Fibroblast of skin of left quadriceps (primary cell): ENCODE results near the gene PACRGL.

ENCODE experiments used
- DNase-seq, 2 experiments: peaks; one replicate each; pipeline ENCODE4 v3.0.0-alpha.2; 2013; ENCODE audit warnings: low read depth in 2 of 2

Gene PACRGL

DNA sequence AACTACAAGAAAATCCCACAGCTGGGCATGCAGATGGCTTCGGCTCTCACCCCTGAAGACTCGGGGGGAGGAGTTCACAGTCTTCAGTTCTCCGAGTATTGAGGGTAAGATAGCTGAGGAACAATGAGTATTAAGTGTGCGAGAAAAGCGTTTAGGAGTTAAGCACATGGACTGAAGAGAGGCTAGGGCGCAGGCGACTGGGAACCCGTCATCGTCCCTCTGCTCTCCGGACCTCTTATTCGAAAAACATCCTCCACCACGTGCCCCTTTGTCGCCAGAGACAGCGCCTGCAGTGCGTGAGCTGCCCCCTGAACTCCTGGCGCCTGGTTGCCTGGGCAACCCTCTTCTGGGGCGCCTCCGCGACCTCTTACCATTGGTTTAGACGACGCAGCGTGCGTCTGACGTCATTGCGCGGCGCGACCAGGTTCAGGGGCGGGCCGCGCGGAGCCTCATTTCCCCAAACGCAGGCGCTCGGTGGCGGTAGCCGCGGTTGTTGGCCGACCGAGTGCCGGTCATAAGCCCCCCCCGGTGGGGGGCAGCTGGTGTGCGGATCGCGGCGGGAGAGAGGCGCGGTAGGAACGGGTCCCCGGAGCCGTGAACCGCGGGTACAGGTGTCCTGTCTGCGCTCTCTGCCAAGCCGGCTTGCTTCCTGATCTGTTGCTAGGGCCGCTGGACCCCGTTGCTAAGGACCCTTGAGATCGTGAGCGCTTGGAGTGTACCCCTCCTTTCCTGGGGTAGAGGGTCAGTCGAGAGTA lies at the start of gene PACRGL:
Gene PACRGL, plus strand, starts transcription at position 452 of the 755 bp plus-strand sequence. CDS start 4,024 bp downstream, outside the sequence.
- DNase-seq = peak; percentile 83

DNA sequence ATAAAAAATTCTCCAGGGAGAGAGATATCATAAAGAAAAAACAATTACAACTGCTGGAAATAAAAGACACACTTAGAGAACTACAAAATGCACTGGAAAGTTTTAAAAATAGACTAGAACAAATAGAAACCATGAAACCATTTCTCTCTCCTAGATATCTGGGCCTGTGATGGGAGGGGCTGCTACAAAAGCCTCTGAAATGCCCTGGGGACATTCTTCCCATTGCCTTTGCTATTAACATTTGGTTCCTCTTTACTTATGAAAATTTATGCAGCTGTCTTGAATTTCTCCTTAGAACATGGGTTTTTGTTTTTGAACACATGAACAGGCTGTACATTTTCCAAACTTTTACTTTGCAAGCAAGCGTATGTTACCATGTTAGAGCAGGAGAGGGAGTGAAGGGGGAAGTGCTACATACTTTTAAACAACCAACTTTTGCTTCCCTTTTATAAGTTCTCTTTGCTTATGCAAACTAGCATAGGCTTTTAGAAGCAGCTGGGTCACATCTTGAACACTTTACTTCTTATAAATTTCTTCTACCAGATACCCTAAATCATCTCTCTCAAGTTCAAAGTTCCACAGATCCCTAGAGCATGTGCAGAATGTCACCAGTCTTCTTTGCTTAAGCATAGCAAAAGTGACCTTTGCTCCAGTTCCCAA lies 47.9 kb upstream of the PACRGL start:
- DNase-seq = no peak

DNA sequence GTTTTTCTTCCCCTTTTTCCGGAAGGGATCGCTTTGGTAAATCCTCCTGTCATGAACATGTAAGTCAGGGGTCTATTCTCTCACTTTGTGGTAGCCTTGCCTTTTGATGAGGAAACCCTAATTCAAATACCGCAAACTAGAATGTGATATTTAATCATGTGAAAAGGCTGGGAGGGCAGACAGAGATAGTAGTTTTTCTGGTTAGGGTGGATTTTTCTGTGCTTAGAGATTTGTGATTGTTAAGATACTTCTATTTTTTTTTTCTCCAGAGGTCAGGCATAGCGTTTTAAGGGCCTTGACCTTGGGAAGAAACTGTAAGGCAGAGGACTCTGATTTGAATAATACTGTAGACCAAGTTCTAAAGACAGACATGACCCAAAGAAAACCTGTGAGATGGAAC lies 41.8 kb upstream of the PACRGL start:
- no peak for DNase-seq

DNA sequence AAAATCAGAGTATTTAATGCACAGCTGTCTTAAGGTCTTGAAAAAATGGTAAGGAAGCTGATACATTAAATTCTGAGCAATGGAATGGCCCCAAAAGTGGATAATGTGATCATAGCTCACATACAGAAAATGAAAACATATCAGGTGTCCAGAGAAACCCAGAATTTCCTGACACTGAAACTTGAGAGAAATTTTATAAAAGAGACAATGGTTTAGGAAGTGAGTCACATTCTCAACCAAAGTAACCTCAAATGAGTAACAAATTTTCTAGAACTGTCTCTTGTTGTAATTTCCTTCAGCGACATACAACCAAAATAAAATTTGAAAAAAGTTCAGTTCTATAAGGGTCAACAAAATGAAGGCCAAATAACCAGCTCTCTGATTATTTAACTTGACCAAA lies 37.4 kb upstream of the PACRGL start:
- DNase-seq = peak in 1 of 2 experiments; percentile 0

DNA sequence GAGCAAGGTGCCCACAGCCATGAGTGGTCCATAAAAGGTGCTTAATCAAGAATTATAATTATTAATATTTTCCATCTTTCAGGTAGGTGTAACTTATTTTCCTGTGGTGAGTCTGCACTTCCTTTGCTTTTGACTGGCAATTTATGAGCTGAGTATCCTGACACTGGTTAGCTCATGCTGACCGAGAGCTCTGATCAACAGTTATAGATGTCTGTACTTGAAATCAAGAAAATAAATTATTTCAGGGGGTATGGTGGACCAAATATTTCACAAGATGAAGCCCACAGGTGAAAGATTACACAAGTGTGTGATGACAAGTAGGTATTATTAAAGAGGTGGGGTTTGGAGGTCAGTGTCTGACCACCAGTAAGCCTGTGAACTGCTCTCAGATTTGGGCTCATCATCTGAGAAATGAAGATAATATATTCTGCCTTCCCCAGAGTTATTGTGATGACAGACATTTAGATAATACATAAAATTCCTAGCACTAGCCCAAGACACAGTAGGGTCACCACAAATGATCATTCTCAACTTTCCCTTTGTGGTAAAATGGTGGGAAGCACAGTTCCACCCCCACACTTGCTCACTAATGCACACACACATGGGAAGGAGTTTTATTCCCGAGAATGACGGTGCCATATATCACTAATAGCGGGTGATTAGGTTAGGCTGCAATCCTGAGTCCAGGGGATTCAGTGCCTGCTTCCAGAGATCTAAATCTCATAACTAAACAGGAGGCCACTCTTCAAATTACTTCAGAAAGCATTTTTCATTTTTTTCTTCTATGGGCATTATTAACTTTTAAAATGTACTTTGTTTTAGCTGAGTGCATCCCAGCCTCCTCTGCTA lies 34.0 kb upstream of the PACRGL start:
- DNase-seq = no peak

DNA sequence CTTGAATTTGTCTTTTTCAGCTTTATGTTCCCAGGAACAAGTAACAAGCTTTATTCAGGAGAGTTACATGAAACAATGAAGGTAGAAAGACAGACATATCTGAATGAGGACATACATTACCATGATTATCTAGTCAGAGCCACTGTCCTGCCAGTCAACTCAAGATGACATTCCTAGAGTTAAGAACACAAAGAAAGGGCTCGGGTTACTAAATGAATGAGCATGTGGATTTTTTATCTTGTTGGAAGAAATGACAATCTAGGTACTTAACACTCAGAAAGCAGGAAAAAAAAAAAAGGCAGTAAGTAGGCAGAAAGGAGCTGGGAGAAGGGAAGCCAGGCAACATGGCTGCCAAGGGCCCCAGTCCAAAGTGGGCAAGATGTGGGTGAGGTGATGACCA lies 28.0 kb upstream of the PACRGL start:
- no peak for DNase-seq

DNA sequence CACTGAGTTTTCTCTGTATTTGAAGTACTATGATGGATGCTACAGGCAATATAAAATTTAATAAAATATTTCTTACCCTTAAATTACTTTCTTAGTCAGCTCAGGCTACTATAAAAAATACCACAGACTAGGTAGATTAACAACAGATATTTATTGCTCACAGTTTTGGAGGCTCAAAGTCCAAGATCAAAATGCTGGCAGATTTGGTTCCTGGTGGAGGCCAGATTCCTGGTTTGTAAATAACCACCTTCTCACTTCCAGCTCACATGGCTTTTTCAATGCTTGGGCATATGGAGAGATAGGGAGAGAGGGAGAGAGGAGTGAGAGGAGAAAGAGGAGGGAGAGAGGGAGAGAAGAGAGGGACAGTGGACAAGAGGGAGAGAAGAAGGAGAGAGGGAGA lies 24.5 kb upstream of the PACRGL start:
- no peak for DNase-seq

DNA sequence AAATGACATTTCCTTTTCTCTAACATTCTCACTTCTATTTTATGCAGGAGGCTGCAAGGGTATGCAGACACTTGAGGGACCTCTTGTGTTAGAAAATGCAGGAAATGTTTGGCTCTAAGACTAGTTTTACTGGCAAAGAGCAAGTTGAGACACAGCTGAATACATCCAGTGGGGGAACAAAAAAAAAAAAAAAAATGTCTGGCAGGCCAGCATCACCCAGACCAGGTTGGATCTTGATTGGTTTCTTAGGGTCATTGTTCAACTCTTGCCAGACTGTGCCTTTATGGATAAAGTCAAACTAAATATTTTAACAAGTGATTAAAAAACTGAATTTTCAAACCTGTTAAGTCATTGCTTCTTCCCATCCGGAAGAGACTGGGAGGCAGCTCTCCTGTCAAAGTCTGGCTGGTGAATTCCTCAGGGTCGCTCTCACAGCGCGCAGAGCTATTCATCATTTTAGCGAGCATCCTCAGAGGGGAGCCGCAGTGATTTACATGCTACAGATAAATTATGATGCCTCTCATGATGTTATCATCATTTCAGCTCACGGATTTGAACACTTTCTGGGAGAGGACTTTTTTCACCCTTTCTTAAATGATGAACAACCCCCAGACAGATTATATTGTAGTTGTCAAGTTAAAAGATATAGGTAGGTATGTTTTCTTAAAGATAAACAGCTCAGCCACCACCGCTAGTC lies 23.6 kb upstream of the PACRGL start:
- DNase-seq = no peak

DNA sequence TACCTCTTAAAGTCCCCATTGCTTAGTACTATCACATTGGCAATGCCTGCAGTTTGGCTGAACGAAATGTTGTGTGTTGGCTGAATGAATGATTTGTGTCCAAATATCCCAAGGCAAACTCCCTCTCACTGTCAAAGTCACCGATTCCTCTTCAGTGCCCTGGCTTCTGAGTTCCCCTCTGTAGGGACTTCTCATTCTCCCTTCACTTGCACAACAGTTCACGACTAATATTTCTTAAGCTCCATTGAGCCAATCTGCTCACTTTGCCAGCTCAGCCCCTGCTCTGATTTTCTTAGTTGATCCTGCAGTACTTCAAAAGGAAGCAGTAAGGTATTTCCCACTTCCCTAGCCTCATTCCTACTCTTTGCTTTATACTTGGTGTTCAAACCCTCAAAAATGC lies 21.9 kb upstream of the PACRGL start:
- no peak for DNase-seq

DNA sequence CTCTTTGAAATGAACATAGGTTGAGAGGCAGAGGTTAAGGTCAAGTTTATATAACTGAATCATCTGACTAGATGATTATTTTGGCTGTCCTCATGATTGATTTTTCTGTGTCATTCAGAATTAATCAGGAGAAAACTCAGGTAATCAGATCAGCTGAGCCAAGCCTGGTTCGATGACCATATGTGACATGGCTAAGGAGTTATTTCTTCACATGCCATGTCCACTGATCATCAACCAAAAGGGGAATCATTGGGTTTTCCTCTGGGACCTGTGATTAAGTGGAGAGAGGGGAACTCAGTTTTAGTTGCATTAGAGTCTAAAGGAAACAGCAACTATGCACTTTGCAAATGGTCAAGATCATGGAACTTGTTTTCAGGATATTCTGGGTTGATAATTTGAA lies 20.3 kb upstream of the PACRGL start:
- no peak for DNase-seq

DNA sequence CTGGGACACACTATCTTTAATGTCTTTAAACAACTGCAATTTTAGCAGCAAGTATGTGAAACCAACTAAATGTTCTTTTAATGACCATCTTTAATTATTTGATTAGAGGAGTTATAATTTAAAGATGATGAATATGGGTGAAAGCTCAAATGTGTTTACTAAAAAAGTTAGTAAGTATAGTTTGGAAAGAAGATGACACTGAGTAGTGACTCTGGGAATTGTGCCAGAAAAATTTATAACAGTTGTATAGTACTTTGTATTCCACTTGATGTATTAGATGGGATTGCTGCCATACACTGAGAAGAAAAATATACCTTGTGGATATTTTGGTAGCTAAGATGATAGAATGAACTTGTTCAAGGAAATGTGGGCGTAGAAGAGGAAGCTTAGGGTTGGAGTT lies 19.5 kb upstream of the PACRGL start:
- DNase-seq = no peak

DNA sequence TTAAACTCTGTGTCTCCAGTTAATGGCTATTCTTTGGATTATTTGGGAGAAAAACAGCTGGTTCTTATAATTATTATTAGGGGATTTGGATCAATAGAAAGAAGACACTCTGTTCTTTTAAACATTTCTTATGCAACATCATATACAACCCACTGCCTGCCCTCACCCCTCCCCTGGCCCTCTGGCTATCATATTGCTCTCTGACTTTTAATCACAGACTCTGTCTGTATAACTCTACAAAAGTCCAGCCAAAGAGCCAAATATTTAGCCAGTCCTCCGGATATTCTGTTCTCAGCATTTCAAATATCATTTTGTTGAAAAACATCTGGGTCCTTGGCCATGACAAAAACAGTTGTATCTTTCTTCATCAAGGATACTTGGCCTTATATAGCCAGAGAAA lies 19.0 kb upstream of the PACRGL start:
- no peak for DNase-seq

DNA sequence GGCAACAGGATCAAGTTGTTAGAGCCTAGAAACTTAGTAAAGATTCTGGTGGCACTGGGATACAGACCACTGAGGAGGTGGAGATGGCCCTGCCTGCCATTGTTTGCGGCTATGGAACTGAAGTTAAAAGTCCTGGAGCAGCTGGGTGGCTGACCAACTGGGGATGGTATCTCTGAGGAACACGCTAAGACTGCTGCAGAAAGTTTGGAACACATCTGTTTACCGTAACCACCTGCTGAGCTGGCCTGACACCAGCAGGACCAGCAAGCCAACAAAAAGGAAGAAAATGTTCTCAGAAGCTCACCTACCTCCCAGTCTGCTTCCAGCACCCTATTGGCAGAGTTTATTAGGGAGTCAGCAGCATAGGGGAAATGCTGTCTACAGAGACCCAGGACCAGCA lies 17.4 kb upstream of the PACRGL start:
- no peak for DNase-seq

DNA sequence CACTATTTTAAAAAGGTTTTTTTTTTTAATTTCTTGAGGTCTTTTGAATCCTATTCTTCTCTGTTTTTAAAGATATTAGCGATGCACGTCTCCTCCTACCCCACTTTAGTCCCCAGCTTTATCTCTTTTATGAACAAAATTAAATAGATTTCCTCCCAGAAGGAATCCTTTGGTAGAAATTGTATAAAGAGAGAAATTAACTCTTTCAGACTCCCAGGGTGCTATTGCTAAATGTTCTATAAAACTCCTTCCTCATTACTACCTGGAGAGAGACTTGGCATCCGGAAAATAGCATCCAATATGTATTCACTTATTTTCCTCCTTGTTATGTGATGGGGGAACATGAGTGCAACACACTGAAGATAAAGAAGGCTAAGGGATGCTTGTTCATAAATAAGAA lies 16.5 kb upstream of the PACRGL start:
- DNase-seq = no peak

DNA sequence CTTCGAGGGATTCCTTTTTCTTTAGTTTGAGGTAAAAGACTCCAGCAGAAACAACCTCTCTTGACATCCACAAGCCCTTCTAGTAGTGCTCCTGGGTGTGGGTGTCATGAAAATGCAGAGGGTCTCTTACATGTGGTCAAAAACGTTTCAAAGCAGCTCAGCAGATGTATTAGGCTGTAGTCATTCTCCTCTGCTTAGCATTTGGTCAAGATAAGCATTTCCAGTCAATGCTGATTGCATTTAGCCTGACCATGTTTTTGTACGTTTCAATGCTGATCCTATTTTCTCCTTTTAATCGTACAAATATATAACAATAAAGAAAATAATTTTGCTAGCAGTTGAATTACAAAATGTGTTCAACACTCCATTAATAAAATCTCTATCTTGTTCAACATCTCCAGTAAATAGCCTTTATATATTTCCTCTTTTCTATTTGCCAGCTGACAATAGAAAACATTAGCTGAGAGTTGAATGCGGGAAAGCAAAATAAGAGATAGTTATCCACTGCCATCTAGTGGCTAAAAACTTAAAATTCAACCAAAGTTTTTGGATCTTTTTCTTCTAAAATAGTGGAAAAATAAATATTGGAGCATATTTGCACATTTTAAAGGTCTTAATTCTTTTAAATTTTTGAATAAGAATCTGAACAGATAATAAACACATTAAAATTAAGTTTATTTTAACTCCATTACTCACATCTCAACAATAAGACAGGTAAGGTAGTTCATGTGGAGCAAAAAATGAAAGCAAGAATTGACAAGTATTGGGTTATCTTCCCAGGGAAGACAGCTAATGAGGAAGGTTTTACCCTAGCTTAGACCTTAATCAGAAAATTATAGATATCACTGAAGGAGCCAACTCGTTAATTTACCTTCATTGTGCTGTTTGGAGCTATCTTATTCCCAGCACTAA lies 15.2 kb upstream of the PACRGL start:
- DNase-seq = no peak

DNA sequence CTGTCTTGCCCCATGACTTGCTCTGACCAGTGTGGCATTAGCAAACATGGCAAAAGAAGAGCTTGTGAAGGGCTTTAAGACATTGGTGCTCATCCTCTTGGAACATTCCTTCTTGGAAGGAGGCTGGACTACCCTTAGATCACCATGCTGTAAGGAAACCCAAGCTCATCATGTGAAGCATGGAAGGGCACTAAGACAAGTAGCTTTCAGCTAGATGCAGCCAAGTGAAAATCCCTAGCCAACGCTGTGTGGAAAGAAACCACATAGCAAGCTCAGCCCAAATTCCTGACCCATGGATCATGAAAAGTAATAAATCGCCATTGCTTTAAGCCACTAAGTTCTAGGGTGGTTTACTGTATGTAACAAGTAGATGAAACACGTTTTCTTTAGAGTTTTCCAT lies 12.4 kb upstream of the PACRGL start:
- DNase-seq = peak; percentile 62 to 70

DNA sequence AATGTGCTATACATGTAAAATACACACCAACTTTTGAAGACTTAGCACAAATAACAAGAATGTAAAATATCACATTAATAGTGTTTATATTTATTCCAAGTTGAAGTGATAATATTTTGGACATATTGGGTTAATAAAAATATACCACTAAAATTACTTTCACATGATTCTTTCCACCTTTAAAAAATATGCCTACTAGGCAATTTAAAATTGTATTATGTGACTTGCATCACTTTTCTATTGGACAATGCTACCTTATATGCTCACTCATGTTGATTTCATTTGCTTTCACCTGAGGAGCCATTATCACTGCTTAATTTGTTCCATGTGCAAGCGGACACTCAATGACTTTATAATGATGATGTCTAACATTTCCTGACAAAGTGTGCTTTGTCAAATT lies 3.4 kb upstream of the PACRGL start:
- no peak for DNase-seq

DNA sequence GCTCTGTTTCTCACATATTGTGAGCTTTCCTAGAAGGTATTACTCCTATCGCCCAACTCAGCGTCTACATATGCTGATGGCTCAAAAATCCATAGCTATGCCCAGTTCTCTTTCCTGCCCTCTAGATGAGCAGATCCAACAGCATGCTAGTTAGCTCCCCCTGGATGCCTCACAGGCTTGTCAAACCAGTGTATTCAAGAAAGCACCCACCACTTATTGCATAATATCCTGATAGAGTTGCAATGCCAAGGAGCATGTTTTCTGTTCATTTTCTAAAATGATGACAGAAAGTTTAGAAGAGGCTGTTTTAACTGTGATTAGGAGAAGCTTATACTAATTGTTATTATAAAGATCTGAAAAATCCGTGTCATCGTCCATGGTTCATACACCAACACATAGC lies 1.9 kb upstream of the PACRGL start:
- no peak for DNase-seq

DNA sequence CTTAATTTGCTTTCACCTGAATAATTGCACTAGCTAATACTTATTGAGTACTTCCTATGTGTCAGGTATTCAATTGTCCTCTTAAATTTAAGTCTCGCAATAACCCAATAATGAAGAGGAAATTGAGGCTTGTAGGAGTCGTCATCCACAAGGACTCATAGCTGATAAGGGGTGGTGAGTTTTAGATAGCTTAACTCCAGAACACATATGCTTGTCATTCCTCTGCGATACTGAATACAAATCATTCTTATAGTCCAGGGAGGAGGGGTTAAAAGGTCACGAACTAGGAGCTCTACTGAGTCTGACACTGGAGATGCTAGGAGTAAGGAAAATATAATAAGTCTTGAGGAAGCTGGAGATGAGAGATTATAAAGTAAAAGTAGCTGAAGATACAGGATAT lies 1.4 kb upstream of the PACRGL start:
- DNase-seq = no peak

DNA sequence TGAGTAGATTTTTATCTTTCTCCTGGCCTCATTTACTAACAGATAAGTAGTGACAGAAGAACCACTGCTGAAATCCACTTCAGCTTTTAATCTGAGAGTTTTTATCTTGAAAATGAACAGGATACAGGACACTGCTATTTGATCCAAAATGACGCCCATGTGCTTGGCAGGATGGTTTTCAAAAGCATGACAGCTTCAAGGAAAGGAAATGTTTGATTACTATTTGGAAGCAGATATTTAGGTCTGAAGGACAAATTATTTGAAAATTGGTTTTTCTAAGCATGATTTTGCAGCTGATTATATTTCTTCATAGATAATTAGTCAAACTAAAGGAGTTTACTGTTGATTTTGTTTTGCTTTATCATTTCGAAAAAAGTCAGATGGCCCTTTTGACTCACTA lies 11.1 kb downstream of the PACRGL start:
- no peak for DNase-seq

DNA sequence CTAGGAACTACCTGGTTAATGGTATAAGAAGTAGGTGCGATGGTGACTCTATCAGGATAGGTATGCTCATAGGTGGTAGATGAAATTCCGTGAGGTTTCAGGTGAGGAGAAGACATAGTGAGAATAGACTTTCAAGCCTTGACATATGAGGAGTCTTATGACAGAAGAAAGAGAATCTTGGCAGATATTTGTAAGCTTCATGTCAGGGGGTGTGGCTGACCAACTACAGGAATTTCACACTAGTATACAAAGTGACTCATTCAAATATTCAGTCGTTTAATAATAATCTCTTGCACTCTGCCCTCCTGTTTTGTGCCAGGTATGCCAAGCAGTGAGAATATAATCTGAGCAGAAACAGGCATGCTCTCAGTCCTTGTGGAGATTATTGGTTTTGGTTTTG lies 22.8 kb downstream of the PACRGL start:
- DNase-seq = no peak
